GM12864 (cell line): Measurements from ENCODE around the gene ZDHHC14.

Experiments used
- DNase-seq: peaks from one replicate; pipeline ENCODE4 v3.0.0-alpha.2; 2011; ENCODE audit warnings: low read depth
- H3K4me3 ChIP-seq: 2 replicates; pipeline ENCODE4 v1.5.1; 2011; ENCODE audit warnings: mild to moderate bottlenecking, low read depth, low read length, control low read depth
- CTCF ChIP-seq: IDR thresholded peaks from 2 replicates; pipeline ENCODE4 v1.5.1; 2011; ENCODE audit warnings: low read depth, mild to moderate bottlenecking, moderate library complexity, low read length, control low read depth, inconsistent platforms; ENCODE audit errors: missing control alignments

The ZDHHC14 gene

DNA sequence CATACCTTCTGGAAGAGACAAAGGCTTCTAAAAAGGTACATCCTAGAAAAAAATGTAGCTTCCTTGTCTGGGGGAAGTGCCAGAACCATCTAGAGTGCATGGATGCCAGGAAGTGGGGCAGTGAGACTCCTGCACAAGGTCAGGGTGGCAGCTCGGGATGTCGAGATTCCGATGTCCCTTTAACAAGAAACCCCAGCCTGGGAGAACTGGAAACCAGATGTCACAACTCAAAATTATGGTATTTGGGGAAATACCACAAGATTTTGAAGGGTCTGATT lies 168.4 kb downstream of the ZDHHC14 start:
- DNase-seq = no peak
- H3K4me3 ChIP-seq = no peak overlapping the region
- no peak for TF ChIP-seq CTCF

- no peak overlapping the region for H3K4me3 ChIP-seq
- no peak for TF ChIP-seq CTCF
- DNase-seq = no peak
Observed at GRCh38 chr6:157550114-157550989, 169.4 kb downstream of the ZDHHC14 start.

DNA sequence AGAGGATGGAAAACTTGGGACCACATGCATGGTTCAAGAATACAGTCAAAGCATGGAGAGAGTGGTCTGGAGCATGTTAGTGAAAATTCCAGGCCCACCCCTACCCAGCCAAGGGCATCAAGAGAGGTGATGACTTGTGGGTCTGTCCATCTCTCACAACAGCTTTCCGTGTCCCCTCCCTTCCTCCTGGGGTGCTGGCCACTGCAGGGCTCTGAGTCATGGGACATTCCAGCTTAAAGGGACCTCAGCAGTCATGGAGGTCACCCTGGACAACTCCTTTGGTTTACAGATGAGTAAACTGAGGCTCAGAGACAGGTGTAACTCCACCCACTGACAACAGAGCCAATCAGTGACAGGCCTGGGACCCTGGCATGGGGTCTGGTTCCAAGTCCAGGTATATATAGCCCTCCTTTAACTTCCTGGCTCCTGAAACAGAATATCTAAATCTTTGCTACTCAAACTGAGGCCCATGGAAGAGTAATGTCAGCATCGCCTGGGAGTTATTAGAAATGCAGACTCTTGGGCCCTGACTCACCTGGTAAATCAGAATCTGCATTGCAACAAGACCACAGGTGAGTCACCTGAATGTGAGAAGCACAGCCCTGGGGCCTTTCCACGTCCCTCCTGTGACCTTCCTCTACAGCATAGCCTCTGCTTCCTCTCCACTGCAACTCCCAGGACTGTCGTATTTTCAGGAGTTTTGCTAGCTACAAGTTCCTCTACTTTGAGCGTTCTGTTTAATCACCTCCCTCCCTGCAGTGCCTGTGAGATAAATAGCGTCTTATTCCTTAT lies 170.2 kb downstream of the ZDHHC14 start:
- DNase-seq = no peak
- no peak for TF ChIP-seq CTCF
- no peak overlapping the region for H3K4me3 ChIP-seq

GRCh38 chr6:157552081-157552747 lies 171.2 kb downstream of the ZDHHC14 start:
- no peak for TF ChIP-seq CTCF
- no peak for DNase-seq
- no peak overlapping the region for H3K4me3 ChIP-seq

DNA sequence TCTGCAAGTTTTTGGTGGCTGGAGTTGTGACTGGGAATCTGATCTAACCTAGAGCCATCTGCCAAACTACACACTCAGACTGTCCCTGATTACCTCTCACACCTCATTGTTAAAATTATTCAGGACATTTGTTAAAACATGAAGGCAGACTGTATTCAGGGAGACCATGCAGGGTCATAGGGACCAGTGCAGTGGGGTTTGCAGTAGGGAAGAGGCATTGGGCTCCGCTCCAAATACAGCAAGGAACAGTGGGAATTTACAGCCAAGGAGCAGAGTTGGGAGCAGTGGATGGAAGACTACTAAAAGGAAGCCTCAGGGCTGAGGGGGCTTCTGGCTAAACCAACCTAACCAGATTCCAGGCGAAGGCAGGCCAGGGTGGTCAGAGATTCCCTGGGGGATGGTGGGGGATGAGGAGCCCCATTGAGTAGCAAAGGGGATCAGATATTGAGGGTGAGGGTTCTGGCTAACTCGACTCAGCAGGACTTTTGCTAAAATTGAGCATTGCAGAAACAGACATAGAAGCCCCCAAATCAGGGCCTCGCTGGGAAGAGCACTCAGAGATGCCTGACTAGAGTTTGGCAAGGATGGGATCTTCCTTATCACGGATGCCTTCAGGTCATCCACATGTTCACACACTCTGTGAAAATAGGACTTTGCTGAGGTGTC lies 172.0 kb downstream of the ZDHHC14 start:
- no peak overlapping the region for H3K4me3 ChIP-seq
- no peak for DNase-seq
- TF ChIP-seq CTCF = no peak

DNA sequence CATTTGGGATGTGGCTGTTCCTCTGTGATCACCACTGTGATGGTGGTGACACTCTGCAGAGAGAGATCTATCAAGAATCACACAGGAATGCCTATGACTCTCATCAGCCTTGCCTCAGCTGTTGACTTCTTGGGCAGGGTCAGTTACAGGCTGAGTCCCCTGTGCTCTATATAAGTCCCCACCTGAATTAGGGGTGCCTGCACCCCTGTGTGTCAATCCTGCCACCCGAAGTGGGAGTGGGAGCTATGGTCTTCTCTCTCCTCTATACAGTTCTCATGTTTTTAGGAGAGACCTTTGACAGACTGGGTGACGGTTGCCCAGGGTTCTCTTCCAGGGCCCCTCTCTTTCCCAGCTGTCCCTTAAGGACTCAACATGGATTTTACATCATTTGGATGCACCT lies 173.8 kb downstream of the ZDHHC14 start:
- no peak for DNase-seq
- H3K4me3 ChIP-seq = no peak overlapping the region
- TF ChIP-seq CTCF = no peak
